Measurements from ENCODE around the gene TRAPPC10.

The TRAPPC10 gene

GRCh38 chr21:44064852-44065403, 52.8 kb downstream of the TRAPPC10 start:
- no peak for DNase-seq (ENCODE audit: low read depth in 1 of 2, low spot score in 1 of 2)
- Histone ChIP-seq H3K27ac (replicated peaks) (no peak overlapping the region), H3K4me3 (replicated peaks; ENCODE audit: insufficient read depth, low read length) (no peak overlapping the region), H3K27me3 (ENCODE audit: insufficient read depth, poor library complexity, severe bottlenecking) (no peaks in the 10 kb centered on the region)
- TF ChIP-seq GABPA (IDR thresholded peaks at IDR 0.05; ENCODE audit: low read depth) (no peak), CTCF (IDR thresholded peaks at IDR 0.05; ENCODE audit: insufficient read depth, low read length) (no peak), POLR2AphosphoS5 (IDR thresholded peaks at IDR 0.05; ENCODE audit: low read depth) (no peak), SPI1 (IDR thresholded peaks at IDR 0.05; ENCODE audit: borderline replicate concordance, low read depth) (no peak), REST (IDR thresholded peaks at IDR 0.05; ENCODE audit: insufficient replicate concordance, low read depth) (no peak)

GRCh38 chr21:44065428-44065827, 53.3 kb downstream of the TRAPPC10 start:
- Histone ChIP-seq H3K27me3 (ENCODE audit: insufficient read depth, poor library complexity, severe bottlenecking) (no peaks in the 10 kb centered on the region), H3K4me3 (replicated peaks; ENCODE audit: insufficient read depth, low read length) (no peak overlapping the region), H3K27ac (replicated peaks) (no peak overlapping the region)
- peak; percentile 60 to 88 for DNase-seq (ENCODE audit: low read depth in 1 of 2, low spot score in 1 of 2)
- TF ChIP-seq SPI1 (IDR thresholded peaks at IDR 0.05; ENCODE audit: borderline replicate concordance, low read depth) = peak; percentile 31; the same call in 1 of the 2 replicates
- TF ChIP-seq POLR2AphosphoS5 (IDR thresholded peaks at IDR 0.05; ENCODE audit: low read depth) = peak; percentile 56
- TF ChIP-seq CTCF (IDR thresholded peaks at IDR 0.05; ENCODE audit: insufficient read depth, low read length) = no peak
- peak; percentile 28; the same call in 1 of the 2 replicates for TF ChIP-seq GABPA (IDR thresholded peaks at IDR 0.05; ENCODE audit: low read depth)
- TF ChIP-seq REST (IDR thresholded peaks at IDR 0.05; ENCODE audit: insufficient replicate concordance, low read depth) = no peak

GRCh38 chr21:44066116-44066515, 54.0 kb downstream of the TRAPPC10 start:
- Histone ChIP-seq H3K27ac (replicated peaks) (no peak overlapping the region), H3K27me3 (ENCODE audit: insufficient read depth, poor library complexity, severe bottlenecking) (no peaks in the 10 kb centered on the region), H3K4me3 (replicated peaks; ENCODE audit: insufficient read depth, low read length) (no peak overlapping the region)
- TF ChIP-seq SPI1 (IDR thresholded peaks at IDR 0.05; ENCODE audit: borderline replicate concordance, low read depth) (no peak), POLR2AphosphoS5 (IDR thresholded peaks at IDR 0.05; ENCODE audit: low read depth) (no peak), CTCF (IDR thresholded peaks at IDR 0.05; ENCODE audit: insufficient read depth, low read length) (no peak), REST (IDR thresholded peaks at IDR 0.05; ENCODE audit: insufficient replicate concordance, low read depth) (no peak), GABPA (IDR thresholded peaks at IDR 0.05; ENCODE audit: low read depth) (no peak)
- DNase-seq (ENCODE audit: low read depth in 1 of 2, low spot score in 1 of 2) = no peak
